Endodermal cell (in vitro differentiated cells): Measurements from ENCODE around the gene SPNS2. TPM values are rescaled to one million over a fixed set of nuclear protein-coding genes. Genes with fewer than 3 reads are reported as not detected.

Source experiments
- DNase-seq: peaks from one replicate; pipeline ENCODE4 v3.0.0-alpha.2; 2017
- H3K27ac ChIP-seq: 2 replicates; pipeline ENCODE4 v1.5.1; 2013; ENCODE audit warnings: mild to moderate bottlenecking, low read depth, low read length, moderate library complexity
- H3K27me3 ChIP-seq: 2 replicates; pipeline ENCODE4 v1.6.1; 2013; ENCODE audit warnings: mild to moderate bottlenecking, low read length, moderate library complexity; ENCODE audit not compliant: insufficient read depth, control insufficient read depth, poor library complexity, severe bottlenecking
- H3K36me3 ChIP-seq: 2 replicates; pipeline ENCODE4 v1.7.0; 2013; ENCODE audit warnings: mild to moderate bottlenecking, low read length, moderate library complexity; ENCODE audit not compliant: control insufficient read depth, insufficient read depth
- H3K4me1 ChIP-seq: one replicate; pipeline ENCODE4 v1.7.0; 2013; ENCODE audit warnings: low read length; ENCODE audit not compliant: control insufficient read depth, insufficient read depth
- H3K4me3 ChIP-seq: 2 replicates; pipeline ENCODE4 v1.5.1; 2013; ENCODE audit warnings: mild to moderate bottlenecking, low read length, moderate library complexity
- H3K9ac ChIP-seq: 2 replicates; pipeline ENCODE4 v1.6.1; 2013; ENCODE audit warnings: mild to moderate bottlenecking, low read length, moderate library complexity; ENCODE audit not compliant: poor library complexity, severe bottlenecking; ENCODE audit errors: extremely low read depth
- H3K9me3 ChIP-seq: 2 replicates; pipeline ENCODE4 v1.6.1; 2013; ENCODE audit warnings: mild to moderate bottlenecking, low read length, moderate library complexity; ENCODE audit not compliant: control insufficient read depth
- H3K27ac Mint-ChIP-seq: 2 replicates; pipeline ENCODE4 v1.8.0; 2020; ENCODE audit warnings: mixed read lengths
- H3K27me3 Mint-ChIP-seq: 2 replicates; pipeline ENCODE4 v1.8.0; 2021; ENCODE audit warnings: mild to moderate bottlenecking, mixed read lengths; ENCODE audit not compliant: insufficient read depth
- H3K36me3 Mint-ChIP-seq: 2 replicates; pipeline ENCODE4 v1.8.0; 2020; ENCODE audit warnings: low read depth, mixed read lengths
- H3K4me1 Mint-ChIP-seq: 2 replicates; pipeline ENCODE4 v1.8.0; 2020; ENCODE audit warnings: mixed read lengths
- H3K4me3 Mint-ChIP-seq: 2 replicates; pipeline ENCODE4 v1.8.0; 2020; ENCODE audit warnings: mild to moderate bottlenecking, moderate library complexity, mixed read lengths
- H3K9me3 Mint-ChIP-seq: 2 replicates; pipeline ENCODE4 v1.8.0; 2020; ENCODE audit warnings: mild to moderate bottlenecking, mixed read lengths
- CTCF ChIP-seq: fragments of 200-600 bp; sonication (generic); conservative IDR thresholded peaks from 2 replicates; pipeline ENCODE4 v1.5.0; 2021; ENCODE audit warnings: antibody characterized with exemption, mild to moderate bottlenecking
- WGBS, 2 experiments: methylation state at CpG; one replicate each; pipeline versions ENCODE4 v1.1.5 to v1.1.7; 2013; ENCODE audit warnings: missing lambda C conversion rate in 2 of 2, mixed read lengths in 1 of 2; ENCODE audit not compliant: insufficient coverage in 1 of 2, insufficient read length in 1 of 2; 5-methylcytosine and 5-hydroxymethylcytosine counted together
- total RNA-seq, 2 donors: library from RNA; stranded (reverse); fragmentation: NEBNext Ultra II Directional in 1 of 2; extraction: Animal tissue kit (Norgen Biotek cat#: 25700) in 1 of 2; gene quantifications; 2 replicates in 1 of 2; 3 replicates in 1 of 2; pipeline ENCODE4 v1.2.1, GENCODE V29; 2021

SPNS2 gene
- total RNA-seq, 2 donors from 2014 or later = 0.09 TPM; not detected in 1

DNA sequence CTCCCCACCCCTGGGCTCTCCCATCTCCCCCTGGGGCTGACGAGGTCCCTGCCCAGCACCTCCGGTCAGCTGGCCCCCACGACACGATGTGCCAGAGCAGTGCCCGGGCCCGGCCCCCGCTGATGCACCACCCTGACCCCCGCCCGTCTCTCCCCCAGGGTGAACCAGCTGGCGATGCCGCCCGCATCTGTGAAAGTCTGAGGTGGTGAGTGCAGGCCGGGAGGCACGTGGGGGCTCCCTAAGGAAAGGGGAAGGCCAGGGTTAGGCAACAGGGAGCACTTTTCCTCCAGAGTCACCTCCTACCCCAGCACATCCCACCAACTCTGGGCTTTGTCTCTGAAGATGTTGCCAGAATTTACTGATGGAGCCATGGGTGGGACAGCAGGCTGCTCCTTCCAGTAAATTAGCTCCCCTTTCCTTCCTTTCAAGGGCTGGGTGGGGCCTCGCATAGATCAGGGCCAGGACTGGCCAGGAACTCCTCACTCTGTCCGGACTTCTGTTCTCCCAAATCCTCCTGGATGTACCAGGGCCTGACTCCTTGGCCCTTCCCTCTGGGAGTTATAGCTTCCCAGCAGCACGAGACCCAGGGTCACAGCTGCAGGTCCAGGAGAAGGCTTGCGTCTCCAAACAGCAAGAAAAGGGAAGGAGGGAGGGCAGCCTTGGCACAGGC lies 38.2 kb downstream of the SPNS2 start:
- Histone ChIP-seq H3K9ac (no peak overlapping the region), H3K4me3 (no peak overlapping the region), H3K36me3 (peaks cover 16% of the 10 kb centered on the region), H3K27me3 (no peaks in the 10 kb centered on the region), H3K4me1 (no peaks in the 10 kb centered on the region), H3K27ac (no peak overlapping the region), H3K9me3 (no peaks in the 10 kb centered on the region)
- WGBS, 2 experiments = 70 to 86% methylated on average over 6 to 18 of the region's 18 CpGs
- DNase-seq = peak; percentile 60
- Mint-ChIP-seq H3K9me3 (no peaks in the 10 kb centered on the region), H3K27me3 (peaks cover 22% of the 10 kb centered on the region), H3K27ac (no peak overlapping the region), H3K4me1 (peaks cover 5% of the 10 kb centered on the region), H3K36me3 (peaks cover 14% of the 10 kb centered on the region), H3K4me3 (no peak overlapping the region)
- no peak for TF ChIP-seq CTCF

DNA sequence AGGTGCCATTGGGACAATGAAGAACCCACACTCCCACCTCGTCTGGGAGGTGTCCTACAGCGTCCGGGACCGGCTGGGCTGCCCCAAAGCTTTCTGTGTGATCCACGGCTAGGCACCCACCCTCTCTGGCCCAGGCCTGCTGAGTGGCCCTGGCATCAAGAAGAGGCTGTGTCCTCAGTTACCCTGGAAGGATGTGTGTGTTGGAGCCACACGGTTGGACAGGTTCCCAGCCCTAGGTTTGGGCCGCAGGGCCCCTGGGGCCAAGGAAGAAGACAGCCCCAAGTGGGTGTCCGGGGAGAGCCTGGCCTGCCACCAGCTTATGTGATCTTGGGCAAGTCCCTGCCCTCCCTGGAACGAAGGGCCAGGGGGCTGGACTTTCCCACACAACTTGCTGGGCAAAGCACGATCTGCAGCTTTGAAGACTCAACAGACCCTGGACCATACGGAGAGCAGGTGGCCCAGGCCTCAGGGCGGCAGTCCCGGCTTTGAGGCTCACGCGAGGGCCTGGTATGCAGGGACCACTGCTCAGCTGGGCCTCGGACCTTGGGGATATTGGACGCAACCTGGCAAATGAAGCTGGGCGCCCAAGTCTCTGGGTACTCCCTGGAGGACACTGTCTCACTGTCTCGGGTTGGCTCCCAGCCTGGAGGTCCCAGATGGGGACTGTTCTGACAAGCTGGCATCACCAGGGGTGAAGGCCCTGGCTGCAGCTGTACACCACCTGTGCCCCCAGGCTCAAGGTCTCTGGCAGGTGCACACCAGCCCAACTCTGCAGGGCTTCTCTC lies 39.0 kb downstream of the SPNS2 start:
- H3K9me3 Mint-ChIP-seq = no peaks in the 10 kb centered on the region
- no peaks in the 10 kb centered on the region for H3K4me1 ChIP-seq
- H3K36me3 ChIP-seq = peaks cover 23% of the 10 kb centered on the region
- TF ChIP-seq CTCF = no peak
- H3K9me3 ChIP-seq = no peaks in the 10 kb centered on the region
- H3K27ac ChIP-seq = no peak overlapping the region
- DNase-seq = no peak
- H3K4me3 Mint-ChIP-seq = no peak overlapping the region
- 88 to 98% methylated on average over 13 to 19 of the region's 19 CpGs for WGBS, 2 experiments
- no peak overlapping the region for H3K9ac ChIP-seq
- no peak overlapping the region for H3K27ac Mint-ChIP-seq
- H3K4me3 ChIP-seq = no peak overlapping the region
- H3K27me3 ChIP-seq = no peaks in the 10 kb centered on the region
- H3K4me1 Mint-ChIP-seq = peaks cover 5% of the 10 kb centered on the region
- H3K27me3 Mint-ChIP-seq = peaks cover 14% of the 10 kb centered on the region
- H3K36me3 Mint-ChIP-seq = peaks cover 20% of the 10 kb centered on the region

DNA sequence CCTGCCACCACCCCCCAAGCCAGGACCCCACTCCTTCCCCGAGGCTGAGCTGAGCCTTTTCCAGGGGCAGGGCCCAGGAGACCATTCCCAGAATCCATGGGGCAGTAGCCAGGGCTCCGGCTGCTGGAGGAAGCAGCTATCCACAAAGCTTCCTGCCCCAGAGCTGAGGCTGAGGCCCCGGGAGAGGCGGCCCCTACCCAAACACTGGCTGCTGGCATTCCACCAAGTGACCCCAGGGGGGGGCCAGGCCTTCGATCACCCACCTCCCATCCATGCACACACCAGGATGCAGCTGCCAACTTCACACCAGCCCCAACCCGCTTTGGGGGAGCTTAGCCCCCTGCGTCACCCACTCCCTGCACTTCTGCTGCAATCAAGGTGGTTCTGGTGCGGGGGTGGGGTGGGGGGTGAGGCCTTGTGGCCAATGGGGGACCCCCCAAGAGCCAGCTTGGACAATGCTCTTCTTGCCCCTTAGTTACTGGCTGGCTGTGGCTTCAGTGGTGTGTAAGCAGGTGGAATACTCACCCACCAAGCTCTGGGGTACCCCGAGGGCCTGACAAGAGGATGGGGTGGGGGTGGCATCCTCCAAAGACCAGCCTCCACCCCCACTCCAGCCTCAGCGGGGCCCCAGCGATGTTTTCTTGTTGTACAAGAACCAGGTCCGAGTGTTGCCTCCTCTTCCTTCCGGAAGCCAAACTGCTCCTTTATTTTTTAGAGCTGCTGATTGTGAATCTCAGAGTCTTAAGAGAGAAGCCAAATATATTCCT lies 39.7 kb downstream of the SPNS2 start:
- Histone ChIP-seq H3K27me3 (no peaks in the 10 kb centered on the region), H3K4me3 (no peak overlapping the region), H3K4me1 (no peaks in the 10 kb centered on the region), H3K27ac (no peak overlapping the region), H3K9me3 (no peaks in the 10 kb centered on the region), H3K36me3 (peaks cover 23% of the 10 kb centered on the region), H3K9ac (no peak overlapping the region)
- Mint-ChIP-seq H3K36me3 (peaks cover 23% of the 10 kb centered on the region), H3K27me3 (peaks cover 8% of the 10 kb centered on the region), H3K4me3 (no peak overlapping the region), H3K4me1 (peaks cover 5% of the 10 kb centered on the region), H3K27ac (no peak overlapping the region), H3K9me3 (no peaks in the 10 kb centered on the region)
- TF ChIP-seq CTCF = no peak
- DNase-seq = no peak
- 89 to 96% methylated on average over 4 to 12 of the region's 13 CpGs for WGBS, 2 experiments
